ENCODE results near the gene ZMYND11.
A peak's percentile ranks its signal among the peaks of the same experiment; 100 is the strongest.
"Not testable (repeated sequence)": the region's sequence is repeated elsewhere in the genome, so short reads cannot be mapped to it uniquely, and the experiment has no call there.

Gene ZMYND11

GRCh38 chr10:251982-252582 lies 116.8 kb downstream of the ZMYND11 start:
- no peak for TF ChIP-seq CTCF (IDR thresholded peaks at IDR 0.05; ENCODE audit: insufficient read depth, low read depth, low read length, missing control alignments)
- H3K4me3 ChIP-seq (ENCODE audit: low read depth, low read length) = no peak overlapping the region
- DNase-seq (ENCODE audit: low read depth) = no peak

GRCh38 chr10:260819-261429 lies 125.7 kb downstream of the ZMYND11 start:
- TF ChIP-seq CTCF (IDR thresholded peaks at IDR 0.05; ENCODE audit: insufficient read depth, low read depth, low read length, missing control alignments) = no peak
- H3K4me3 ChIP-seq (ENCODE audit: low read depth, low read length) = no peak overlapping the region
- no peak for DNase-seq (ENCODE audit: low read depth)

GRCh38 chr10:264160-265073 lies 129.2 kb downstream of the ZMYND11 start:
- DNase-seq (ENCODE audit: low read depth) = peak; percentile 34
- H3K4me3 ChIP-seq (ENCODE audit: low read depth, low read length) = not testable (repeated sequence)

- DNase-seq (ENCODE audit: low read depth) = peak; percentile 59
- not testable (repeated sequence) for H3K4me3 ChIP-seq (ENCODE audit: low read depth, low read length)
Observed at GRCh38 chr10:265074-265440, 129.8 kb downstream of the ZMYND11 start.

GRCh38 chr10:265816-266588 lies 130.7 kb downstream of the ZMYND11 start:
- not testable (repeated sequence) for H3K4me3 ChIP-seq (ENCODE audit: low read depth, low read length); DNase-seq (ENCODE audit: low read depth)

- TF ChIP-seq CTCF (IDR thresholded peaks at IDR 0.05; ENCODE audit: insufficient read depth, low read depth, low read length, missing control alignments) = no peak
- H3K4me3 ChIP-seq (ENCODE audit: low read depth, low read length) = no peak overlapping the region
- peak; percentile 54 for DNase-seq (ENCODE audit: low read depth)
Observed at GRCh38 chr10:266974-267425, 131.7 kb downstream of the ZMYND11 start.

GRCh38 chr10:267705-268104 lies 132.4 kb downstream of the ZMYND11 start:
- TF ChIP-seq CTCF (IDR thresholded peaks at IDR 0.05; ENCODE audit: insufficient read depth, low read depth, low read length, missing control alignments) = no peak
- no peak for DNase-seq (ENCODE audit: low read depth)

GRCh38 chr10:269440-270074 lies 134.3 kb downstream of the ZMYND11 start:
- DNase-seq (ENCODE audit: low read depth) = no peak
- TF ChIP-seq CTCF (IDR thresholded peaks at IDR 0.05; ENCODE audit: insufficient read depth, low read depth, low read length, missing control alignments) = no peak
- H3K4me3 ChIP-seq (ENCODE audit: low read depth, low read length) = no peak overlapping the region

More at GRCh38 chr10:267705-268104, 132.4 kb downstream of the ZMYND11 start:
- no peak overlapping the region for H3K4me3 ChIP-seq (ENCODE audit: low read depth, low read length)
